IPS-NIHi7 (cell line): ENCODE data around the gene FLNA.
"Not testable (repeated sequence)": the region's sequence is repeated elsewhere in the genome, so short reads cannot be mapped to it uniquely, and the experiment has no call there.

Experiments used
- DNase-seq: peaks from one replicate; pipeline ENCODE4 v3.0.0; 2012; ENCODE audit warnings: mixed read lengths; ENCODE audit errors: extremely low spot score

Gene FLNA

GRCh38 chrX:154358829-154359228 is 15.6 kb downstream of the FLNA start:
- no peak for DNase-seq

DNA sequence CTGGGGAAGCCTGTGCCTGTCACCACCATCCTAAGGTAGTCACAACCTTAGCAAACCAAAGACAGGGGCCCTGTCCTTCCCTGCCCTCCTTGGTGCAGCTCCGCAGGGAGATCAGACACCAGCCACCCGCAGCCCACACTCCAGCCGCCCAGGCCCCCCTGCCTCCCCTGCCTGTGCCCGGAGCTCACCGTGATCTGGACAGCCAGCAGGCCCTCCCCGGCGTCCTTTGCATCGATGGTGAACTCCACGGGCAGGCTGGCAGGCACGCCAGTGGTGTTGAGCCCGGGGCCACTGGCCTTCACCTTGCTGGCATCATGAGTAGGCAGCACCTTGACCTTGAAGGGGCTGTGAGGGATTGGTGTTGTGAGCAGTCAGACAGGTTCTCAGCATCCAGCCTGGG is 16.4 kb downstream of the FLNA start:
- no peak for DNase-seq

- DNase-seq = no peak
Measured at GRCh38 chrX:154357205-154357604, 17.2 kb downstream of the FLNA start.

- DNase-seq = no peak
Measured at GRCh38 chrX:154356596-154356995, 17.8 kb downstream of the FLNA start.

DNA sequence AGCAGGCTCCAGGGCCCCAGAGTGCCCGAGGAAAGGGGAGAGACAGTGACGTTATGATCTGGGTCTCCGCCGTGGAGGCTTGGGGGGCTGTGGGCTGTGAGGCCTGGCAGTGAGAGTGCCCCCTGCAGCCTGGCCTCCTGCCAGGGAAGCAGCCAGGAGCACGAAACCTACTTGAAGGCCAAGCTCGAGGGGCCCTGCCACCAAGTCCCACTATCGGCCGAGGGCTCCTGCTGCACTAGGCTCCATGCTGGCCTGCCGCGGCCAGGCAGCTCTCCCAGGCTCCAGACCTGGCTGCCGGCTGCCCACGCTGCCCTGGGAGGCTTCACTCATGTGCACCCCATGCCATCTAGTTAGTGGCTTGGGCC is 18.7 kb downstream of the FLNA start:
- no peak for DNase-seq

DNA sequence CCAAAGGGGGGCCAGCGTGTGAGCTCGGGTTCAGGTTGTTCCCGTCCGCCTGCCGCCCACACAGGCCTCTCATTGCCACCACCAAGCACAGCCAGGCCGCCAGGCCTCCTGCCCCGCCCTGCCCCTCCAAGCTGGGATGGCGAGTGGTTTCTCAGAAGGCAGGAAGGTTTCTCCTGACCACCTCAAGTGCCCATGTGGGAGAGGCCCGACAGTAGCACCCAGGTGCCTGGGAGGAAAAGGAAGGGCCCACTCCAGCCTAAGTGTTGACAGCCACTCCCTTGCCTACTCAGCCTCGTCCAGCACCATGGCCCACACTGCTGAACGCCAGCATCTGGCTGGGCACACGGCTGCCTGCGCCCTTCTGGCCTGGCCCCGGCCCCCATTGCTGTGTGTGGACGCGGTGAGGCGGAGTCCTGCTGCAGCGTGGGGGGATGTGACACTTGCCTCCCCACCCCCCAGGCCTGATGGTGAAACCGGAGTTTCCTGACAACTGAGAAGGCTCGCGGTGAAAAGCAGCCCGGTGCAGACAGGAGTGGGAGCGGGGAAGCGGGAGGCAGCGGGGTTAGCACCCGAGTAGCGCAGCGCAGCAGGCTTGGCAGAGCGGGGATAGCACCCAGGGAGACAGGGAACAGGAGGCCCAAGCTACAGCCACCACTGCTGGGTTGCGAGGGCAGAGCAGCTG is 19.2 kb downstream of the FLNA start:
- DNase-seq = no peak

GRCh38 chrX:154354516-154354915 is 19.9 kb downstream of the FLNA start:
- DNase-seq = no peak

- no peak for DNase-seq
Measured at GRCh38 chrX:154354013-154354412, 20.4 kb downstream of the FLNA start.

- no peak for DNase-seq
Measured at GRCh38 chrX:154353172-154353843, 21.1 kb downstream of the FLNA start.

DNA sequence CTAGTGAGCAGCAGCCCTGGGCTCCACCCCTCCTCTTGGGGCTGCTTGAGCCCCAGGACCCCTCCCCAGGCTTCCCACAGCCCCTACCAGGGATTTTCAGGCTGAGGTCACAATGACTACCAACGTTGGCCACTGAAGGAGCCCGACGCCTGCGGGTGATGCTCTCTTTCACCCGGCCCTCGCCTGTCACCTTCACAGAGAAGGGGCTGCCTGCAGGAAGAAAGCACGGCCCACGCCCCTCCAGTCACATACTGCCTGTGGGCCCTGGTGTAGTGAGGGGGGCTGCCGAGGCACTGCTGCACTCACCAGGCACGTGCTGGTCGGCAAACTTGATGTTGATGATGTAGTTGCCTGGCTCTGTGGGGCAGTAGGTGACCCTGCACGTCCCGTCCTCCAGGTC is 22.0 kb downstream of the FLNA start:
- DNase-seq = no peak

GRCh38 chrX:154352012-154352401 is 22.4 kb downstream of the FLNA start:
- no peak for DNase-seq

GRCh38 chrX:154351183-154352011 is 23.0 kb downstream of the FLNA start:
- no peak for DNase-seq

- DNase-seq = no peak
Measured at GRCh38 chrX:154350429-154351182, 23.8 kb downstream of the FLNA start.

DNA sequence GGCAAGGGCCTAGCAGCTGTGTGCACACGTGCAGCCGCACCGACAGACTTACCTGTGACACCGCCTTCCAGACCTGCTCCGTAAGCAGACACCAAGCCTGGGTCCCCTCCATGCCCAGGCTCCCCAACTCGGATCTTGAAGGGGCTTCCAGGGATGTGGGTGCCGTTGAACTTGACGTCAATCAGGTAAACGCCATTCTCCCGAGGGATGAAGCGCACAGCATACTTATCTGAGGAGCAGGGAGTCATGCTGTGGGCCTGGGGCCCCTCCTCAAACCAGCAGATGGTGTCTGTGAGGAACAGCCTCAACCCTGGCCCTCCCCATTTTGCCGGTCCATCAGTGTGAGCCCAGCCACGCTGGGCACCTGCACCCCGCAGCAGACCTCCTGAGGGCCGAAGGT is 24.5 kb downstream of the FLNA start:
- DNase-seq = no peak

- no peak for DNase-seq
Measured at GRCh38 chrX:154349359-154349935, 25.0 kb downstream of the FLNA start.

DNA sequence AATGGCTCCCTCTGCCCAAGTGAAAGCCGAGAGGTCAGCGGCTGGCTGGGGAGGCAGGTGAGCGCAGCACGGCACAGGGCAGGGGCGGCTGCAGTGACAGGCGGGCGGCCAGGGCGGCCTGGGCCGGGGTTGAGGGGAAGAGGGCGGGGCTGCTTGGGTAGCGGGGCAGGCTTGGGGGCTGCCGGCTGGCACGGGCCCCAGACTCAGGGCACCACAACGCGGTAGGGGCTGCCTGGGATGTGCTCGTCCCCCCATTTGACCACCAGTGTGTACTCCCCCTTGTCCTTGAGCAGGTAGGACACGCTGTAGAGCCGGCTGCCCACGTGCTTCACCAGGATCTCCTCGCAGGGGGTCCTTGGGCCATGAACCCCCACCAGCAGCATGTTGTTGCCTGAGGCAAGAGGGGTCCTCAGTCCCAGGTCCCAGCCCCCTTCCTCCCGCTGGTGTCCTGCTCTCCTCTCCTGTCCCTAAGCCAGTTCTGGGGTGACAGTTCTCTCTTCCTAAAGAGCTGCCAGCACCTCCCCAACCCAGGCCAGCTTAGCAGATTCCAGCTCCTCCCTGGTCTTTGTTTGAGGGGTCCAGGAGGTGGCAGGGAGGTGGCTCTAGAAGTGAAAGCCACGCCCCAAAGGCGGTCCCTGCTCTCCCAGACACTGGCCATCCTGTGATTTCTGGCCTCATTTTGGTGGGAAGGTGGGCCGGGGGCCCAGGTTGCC is 25.6 kb downstream of the FLNA start:
- DNase-seq = no peak

DNA sequence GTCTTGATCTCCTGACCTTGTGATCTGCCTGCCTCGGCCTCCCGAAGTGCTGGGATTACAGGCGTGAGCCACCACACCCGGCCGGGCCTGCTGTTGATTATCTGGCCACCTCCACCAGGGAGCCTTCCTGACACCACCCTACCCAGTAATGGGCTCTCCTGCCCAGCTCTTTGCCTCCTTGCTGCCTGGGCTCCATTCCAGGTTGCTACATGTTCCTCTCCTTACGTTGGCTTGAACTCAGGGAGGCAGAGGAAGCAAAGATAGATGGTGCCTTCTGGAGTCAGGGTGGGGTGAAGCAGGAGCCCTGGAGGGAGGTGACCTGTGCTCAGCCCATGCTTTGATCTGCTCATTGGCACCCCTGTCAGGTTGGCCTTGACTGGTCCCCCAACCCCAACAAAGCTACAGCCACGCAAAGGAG is 26.3 kb downstream of the FLNA start:
- DNase-seq = no peak

DNA sequence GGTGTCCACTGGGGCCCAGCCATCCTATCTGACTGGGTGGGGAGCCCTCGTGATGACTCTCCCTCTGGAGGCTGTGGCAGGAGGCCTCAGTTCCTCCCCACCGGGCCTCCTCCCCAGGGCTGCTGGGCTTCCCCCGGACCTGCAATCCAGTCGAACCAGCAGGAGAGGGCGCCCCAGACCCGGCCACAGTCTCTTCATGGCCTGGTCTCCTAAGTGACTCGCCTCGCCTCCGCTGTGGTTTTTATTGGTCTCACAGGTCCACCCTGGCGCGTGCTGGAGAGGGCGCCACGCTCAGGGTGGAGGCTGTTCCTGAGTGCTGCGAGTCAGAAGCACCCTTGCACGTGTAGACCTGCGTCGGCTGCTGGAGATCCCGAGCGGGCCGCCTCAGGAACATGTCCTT is 30.8 kb downstream of the FLNA start:
- not testable (repeated sequence) for DNase-seq

- DNase-seq = not testable (repeated sequence)
Measured at GRCh38 chrX:154343063-154343462, 31.4 kb downstream of the FLNA start.

GRCh38 chrX:154341399-154342298 is 32.8 kb downstream of the FLNA start:
- DNase-seq = not testable (repeated sequence)
